NCI-H2029 (cell line): Measurements from ENCODE around the gene C2orf81.
A peak's percentile ranks its signal among the peaks of the same experiment; 100 is the strongest.

ENCODE experiments used
- DNase-seq: peaks from one replicate; lab custom pipeline; 2025; lab: John Stamatoyannopoulos, UW

C2orf81 gene

GRCh38 chr2:74390606-74391005, 30.8 kb downstream of the C2orf81 start:
- no peak for DNase-seq

DNA sequence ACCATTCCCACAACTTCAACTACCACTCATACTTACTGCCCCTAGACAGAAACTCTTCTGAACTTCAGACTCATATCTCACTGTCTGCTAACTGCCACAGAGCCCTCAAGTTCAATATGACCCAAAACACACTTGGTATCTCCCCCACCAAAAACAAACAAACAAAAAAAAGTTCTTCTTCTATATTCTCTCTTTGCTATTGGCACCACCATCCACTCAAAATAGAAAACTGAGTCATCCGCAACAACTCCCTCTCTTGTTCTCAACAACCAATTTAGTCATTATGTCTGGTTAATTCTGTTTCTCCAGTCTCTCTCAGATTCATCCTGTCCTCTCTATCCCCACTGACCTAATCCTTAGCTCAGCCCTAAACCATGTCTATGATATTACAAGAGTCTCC, 34.1 kb downstream of the C2orf81 start:
- no peak for DNase-seq

DNA sequence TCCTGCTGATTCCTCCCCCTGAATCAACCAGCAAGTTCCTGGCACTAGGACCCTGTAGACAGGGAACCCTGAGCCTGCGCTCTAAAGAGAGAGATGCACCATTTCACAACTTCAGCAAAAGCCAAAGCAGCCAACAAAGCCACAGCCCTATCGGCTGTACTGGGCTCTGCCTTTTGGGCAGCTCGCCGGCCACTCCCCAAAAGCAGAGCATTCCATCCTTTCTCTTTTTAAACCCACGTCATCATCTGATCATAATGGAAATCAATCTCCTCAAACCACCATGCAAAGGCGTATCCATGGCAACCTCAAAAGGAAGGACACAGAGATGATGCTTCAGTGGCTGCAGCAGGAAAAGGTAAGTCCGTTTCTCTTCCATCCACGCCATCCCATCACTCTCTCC, 36.0 kb downstream of the C2orf81 start:
- no peak for DNase-seq

DNA sequence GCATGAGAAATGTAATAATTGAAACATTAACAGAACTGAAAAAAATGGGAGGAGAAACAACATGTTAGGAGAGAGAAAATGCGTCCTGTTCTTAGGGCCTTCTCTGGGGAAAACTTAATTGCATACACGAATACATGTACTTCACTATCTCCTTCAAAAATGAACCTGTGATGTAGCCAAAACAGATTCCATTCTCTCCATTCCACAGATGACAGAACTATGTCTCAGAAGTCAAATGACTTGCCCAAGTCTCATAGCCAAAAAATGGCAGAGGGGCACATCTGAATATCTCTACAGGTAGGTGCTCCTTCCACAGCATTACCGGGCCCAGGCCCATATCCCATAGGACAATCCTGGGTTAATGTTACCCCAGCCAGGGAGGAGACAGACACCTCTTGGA, 37.4 kb downstream of the C2orf81 start:
- no peak for DNase-seq

DNA sequence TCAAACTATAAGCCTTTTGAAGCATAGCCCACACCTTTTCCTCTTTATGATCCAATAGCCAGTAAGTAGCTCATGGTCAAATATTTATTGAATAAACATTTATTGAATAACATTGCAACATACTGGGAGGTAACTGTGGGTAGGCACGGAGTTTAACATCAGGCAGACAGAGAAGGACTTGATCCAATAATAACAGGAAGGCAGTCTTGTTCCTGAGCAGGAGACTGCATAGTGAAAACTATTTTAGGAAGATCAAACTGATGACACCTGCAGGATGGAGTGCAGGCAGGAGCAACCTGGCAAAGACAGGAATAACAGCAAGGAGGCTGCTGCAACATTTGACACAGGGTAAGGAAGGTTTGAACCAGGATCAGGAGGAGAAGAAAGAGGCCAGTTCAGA, 38.2 kb downstream of the C2orf81 start:
- DNase-seq: peak; percentile 53

- no peak for DNase-seq
Observed at GRCh38 chr2:74381751-74382150, 39.7 kb downstream of the C2orf81 start.

- no peak for DNase-seq
Observed at GRCh38 chr2:74379851-74380789, 41.3 kb downstream of the C2orf81 start, which contains the start of gene DCTN1. TSS of gene DCTN1 (minus strand) at chr2:74380311. CDS start at chr2:74380037, 274 bp downstream.

GRCh38 chr2:74378007-74378406, 43.4 kb downstream of the C2orf81 start:
- no peak for DNase-seq

DNA sequence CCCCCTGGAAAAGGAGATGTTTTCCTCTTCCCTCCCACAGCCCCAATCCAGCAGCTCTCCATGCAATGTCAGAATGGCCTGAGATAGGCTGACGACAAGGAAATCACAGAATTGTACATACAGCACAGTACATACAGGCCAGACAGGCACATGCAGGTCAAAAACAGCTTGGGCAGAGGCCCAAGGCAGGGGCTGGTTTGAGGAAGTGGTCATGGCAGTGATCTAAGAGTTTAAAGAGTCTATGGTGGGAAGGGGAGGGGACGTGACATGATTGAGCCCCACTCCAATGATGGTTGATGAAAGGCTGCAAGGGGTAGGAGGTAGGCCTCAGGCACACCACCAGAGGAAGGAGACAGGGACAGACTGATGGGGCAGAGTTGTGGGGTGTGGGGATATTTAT, 45.6 kb downstream of the C2orf81 start:
- no peak for DNase-seq

DNA sequence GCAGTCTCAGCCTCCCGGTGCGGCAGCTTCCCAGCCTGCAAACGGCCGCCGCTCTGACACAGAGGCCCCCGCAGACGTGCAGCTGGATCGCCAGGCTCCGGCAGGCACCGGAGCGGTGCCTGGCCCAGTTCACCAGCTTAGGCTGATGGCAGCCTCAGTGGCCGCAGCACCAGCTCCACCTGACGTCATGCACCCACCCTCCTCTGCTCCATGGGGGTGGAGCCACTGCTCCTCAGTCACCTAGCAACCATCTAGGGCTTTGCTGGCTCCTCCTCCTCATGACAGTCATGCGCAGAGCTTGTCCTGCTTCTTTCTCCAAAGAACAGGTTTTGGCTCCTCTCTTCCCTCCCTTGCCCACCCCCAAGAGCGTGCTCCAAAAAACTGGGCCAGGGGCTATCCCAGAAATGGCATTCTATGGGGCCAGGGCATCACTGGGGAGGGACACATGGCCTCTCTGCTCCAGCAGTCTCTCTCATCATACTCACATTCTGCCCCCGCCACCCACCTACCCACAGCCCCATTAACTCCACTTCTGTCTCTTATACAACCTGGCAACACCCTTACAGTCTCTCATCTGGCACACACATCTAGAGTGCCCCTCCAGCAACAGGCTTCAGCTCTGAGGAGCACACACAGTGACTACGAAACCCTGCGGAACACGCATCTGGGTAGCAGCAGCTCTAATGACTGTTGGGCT, 46.8 kb downstream of the C2orf81 start:
- DNase-seq: peak; percentile 80

GRCh38 chr2:74373985-74374384, 47.4 kb downstream of the C2orf81 start:
- DNase-seq: no peak

DNA sequence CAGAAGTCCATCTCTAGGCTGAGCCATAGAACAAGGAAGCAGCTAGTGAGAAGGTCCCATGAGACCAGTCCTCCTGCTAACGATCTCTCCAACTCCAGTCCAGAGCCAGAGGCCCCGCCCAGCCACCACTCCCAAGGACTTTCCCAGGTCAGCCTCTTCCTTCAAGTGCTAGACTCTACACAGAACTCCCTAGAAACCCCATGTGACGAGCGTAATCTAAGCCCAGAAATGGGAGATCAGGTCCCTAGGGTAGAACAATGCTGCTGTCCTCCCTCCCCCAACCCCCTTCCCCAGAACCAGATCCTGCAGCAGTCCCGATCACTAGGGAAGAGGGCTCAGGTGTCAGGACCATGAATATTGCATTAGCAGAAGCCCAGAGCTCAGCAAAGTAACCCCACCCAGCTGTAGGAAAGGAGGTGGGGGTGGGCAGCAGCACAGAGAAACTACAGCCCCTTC, 48.2 kb downstream of the C2orf81 start:
- peak; percentile 30 for DNase-seq

GRCh38 chr2:74372674-74373073, 48.7 kb downstream of the C2orf81 start:
- DNase-seq: no peak

- no peak for DNase-seq
Observed at GRCh38 chr2:74371421-74371820, 50.0 kb downstream of the C2orf81 start.

DNA sequence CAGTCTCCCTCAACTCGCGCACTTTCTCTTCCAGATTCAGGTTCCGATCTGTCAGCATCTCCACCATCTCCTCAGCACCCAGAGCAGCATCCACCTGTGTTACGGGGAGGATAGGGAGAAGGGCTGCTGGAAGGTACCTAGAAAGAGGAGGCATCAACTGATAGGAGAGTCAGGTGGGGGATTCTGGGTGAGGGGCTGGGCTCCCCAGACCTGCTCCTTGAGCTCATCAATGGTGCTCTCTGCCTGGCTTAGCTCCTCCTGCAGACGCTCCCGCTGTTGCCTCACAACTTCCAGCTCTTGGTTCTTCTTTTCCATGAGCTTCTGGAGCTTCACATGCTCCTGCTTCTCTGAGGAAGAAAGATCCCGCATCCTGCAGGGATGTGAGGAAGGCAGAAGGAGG, 51.4 kb downstream of the C2orf81 start:
- DNase-seq: no peak

DNA sequence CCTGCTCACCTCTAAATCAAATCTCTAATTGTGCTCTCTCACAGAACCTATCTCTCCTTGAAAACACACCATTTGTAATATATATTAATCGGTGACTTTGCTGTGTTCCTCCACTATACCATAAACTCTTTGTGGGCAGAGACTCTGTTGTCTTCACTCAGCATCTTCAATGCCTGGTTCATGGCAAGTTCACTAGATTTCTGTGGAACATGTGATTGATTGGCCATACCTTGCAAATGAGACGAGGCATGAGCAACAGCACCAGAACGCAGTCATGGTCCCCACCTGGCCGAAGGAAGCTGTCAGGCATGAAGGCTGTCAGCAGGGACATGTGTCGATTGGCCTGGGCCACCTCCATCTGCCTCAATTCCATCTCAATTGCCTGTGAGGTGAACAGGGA, 52.9 kb downstream of the C2orf81 start:
- DNase-seq: no peak

- no peak for DNase-seq
Observed at GRCh38 chr2:74367789-74368188, 53.6 kb downstream of the C2orf81 start.

- DNase-seq: no peak
Observed at GRCh38 chr2:74366036-74366435, 55.4 kb downstream of the C2orf81 start.

DNA sequence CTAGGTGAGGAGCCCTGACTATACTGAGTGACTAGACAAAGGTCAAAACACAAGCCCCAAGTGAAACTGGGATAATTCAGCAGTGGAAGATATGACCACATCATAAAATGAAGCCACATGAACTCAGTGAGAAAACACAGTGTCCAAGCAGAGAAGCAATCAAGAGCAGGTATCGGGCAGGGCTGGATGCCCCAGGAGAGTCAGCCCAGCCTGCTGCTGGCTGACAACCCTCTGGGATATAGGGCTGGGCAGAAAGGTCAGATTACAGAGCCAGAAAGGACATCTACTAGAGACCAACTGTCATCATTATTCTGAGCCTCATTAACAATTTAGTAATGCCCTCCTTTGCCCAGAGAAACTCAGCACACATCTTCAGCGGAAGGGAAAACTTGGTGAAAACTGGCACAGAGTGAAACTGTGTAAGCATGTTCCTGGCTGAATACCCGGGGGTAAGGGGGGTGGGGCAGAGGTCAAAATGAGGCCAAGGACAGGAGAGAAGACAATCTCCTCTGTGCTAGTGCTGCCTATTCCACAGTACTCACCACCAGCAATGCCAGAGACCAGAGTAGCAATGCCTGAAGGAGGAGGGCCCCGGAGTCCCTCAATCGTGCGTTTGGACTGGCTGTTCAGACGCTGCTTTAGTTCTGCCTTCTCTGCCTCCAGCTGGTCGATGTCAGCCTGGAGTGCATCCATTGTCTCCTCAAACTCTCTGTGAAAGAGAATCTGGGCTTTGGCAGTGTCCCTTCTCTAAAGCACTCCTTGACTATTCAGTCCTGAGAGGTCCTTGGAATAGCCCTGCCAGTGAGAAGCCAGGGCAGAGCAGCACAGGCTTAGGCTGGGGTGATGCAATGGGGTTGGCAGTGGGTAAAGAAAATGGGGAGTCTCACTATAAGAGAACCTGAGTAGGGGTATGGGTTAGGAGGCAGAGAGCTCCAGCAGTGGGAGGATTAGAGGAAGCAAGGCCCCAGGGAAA, 56.6 kb downstream of the C2orf81 start:
- no peak for DNase-seq
